Right ventricle myocardium inferior (tissue), 1 donor: ENCODE data around the gene ACSF3. TPM values are rescaled to one million over a fixed set of nuclear protein-coding genes. Genes with fewer than 3 reads are reported as not detected.

Source experiments
- ATAC-seq: fragments of 200-7000 bp; cut with Tn5 transposase; one replicate; pipeline ENCODE4 v1.9.1; 2020; ENCODE audit warnings: mild to moderate bottlenecking, moderate library complexity
- DNase-seq: peaks from one replicate; pipeline ENCODE4 v3.0.0; 2021; ENCODE audit errors: missing footprints
- intact Hi-C: fragments of 100-400 bp; cut with DNase I; formaldehyde crosslinking; loops from one replicate; pipeline ENCODE4 v1.11.0; 2022
- long read RNA-seq: library from polyadenylated mRNA; unstranded; transcript quantifications from one replicate; pipeline ENCODE4 v2.0.0, GENCODE V29; 2021
- total RNA-seq: library from RNA; stranded (reverse); fragmentation: NEBNext Ultra II Directional; extraction: Animal tissue kit (Norgen Biotek cat#: 25700); gene quantifications from one replicate; pipeline ENCODE4 v1.2.1, GENCODE V29; 2021
- donor health status: DM: no; HTN: yes; CAD: no; lungs with severe emphysema.

Gene ACSF3
- 17.0 TPM for total RNA-seq
- long read RNA-seq, transcript ACSF3-218 (11 exons, 3,751 nt), result major isoform, 24 of 30 reads
- long read RNA-seq, partial matches to known transcripts, result 2 of 30 reads
- long read RNA-seq, other reads (novel, unspliced or antisense), result 4 of 30 reads

GRCh38 chr16:89093602-89094251 is at the start of gene ACSF3:
Gene ACSF3 (plus strand): TSS chr16:89093852. CDS start chr16:89100682, 6,830 bp downstream.
- ATAC-seq (peak; percentile 93), DNase-seq (peak; percentile 86)
- intact Hi-C loops, result loop anchor here (5.0 kb wide), 2 partner anchors 64 to 151 kb away; no protein-coding TSS in a partner anchor

DNA sequence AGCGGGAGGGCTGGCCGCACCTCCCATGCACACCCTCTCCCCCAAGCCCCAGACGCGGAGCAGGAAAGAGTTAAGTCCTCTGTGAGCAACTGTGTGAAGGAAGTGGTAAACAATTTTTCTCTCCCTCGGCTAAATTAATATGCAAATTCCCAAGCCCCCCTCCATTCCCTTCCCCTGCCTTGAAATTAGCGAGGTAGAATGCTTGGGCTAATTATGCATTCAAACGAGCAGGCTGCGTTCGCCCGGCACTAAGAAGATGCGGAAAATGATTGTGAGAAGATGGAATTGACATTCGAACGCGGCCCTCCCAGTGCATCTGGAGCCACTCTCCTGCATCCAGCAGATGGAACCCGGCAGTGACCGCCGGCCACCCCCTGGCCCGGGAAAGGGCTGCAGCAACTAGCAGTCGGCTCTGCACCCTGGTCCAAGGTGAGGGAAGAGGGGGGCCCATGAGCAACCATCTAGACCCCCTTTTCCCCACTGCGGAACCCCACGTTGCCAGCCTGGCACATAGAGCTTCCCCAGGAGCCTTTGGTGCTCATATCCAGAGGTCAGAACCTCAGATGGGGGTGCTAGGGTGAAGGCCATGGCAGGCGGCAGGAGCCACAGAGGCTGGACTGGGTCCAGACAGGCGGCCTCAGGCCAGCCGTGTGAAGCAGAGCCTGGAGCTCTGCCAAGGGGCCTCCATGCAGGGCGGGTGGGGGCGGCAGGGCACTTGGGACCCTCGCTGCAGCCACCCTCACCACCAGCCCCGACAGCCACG is 49.1 kb upstream of the ACSF3 start:
- ATAC-seq (no peak), DNase-seq (peak; percentile 53)

GRCh38 chr16:89045181-89045815 is 48.4 kb upstream of the ACSF3 start:
- intact Hi-C loops, result no loop called here
- peak; percentile 22 for DNase-seq
- no peak for ATAC-seq

More for the DNA sequence above, 49.1 kb upstream of the ACSF3 start:
- intact Hi-C loops, result no loop called here

- no peak for ATAC-seq
- intact Hi-C loops, result no loop called here
- no peak for DNase-seq
These were observed 47.8 kb upstream of the ACSF3 start for GRCh38 chr16:89045881-89046280.

DNA sequence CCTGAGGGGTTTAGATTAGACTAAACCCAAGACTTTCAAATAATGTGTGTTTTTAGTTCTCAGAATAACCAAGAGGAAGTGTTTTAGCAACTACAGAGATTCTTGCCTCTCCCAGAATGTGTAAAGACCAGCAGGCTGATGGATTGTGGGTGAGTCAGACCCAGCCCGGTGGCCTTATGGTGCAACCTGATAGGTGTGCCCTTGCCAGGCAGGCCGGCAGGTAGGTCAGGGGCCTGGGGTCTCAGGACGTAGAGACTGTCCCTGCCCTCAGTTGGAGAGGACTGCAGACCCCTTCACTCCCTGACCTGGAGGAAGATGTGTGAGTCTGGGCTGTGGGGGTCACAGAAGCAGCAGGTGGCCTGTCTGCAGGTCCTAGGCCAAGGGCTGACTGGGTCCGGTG is 47.2 kb upstream of the ACSF3 start:
- intact Hi-C loops, result no loop called here
- DNase-seq (peak; percentile 53), ATAC-seq (no peak)

- intact Hi-C loops, result no loop called here
- DNase-seq (peak; percentile 43), ATAC-seq (no peak)
These were observed 46.1 kb upstream of the ACSF3 start for GRCh38 chr16:89047331-89048089.

DNA sequence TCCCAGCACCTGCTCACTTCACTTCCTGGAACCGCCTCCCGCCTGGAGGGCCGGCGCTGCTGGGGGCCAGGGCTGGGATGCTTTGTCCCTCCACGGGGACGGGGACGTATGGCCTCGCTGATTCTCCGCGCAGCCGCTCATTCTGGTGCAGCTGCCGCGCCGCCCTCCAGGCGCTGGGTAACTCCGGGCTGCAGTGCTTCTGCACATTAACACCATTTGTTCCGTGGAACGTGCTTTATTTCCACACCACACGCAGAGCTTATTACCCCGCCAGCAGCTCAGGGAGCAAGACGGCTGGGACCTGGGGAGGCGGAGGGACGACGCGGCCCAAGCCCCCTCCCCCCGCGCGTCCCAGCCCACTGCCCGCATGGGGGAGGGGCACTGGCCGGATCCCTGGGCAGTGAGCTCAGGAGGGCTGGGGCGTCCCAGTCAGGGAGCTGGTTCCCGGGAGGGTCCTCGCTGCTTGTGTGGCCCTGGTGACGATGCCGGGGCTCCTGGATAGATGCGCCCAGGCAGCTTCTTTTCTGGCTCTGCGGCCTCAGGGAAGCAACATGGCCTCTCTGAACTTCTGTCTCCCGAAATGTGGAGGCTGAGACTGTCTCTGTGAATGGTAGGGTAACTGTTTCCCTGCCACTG is 45.4 kb upstream of the ACSF3 start:
- ATAC-seq, result no peak
- intact Hi-C loops, result no loop called here
- DNase-seq, result peak; percentile 49

DNA sequence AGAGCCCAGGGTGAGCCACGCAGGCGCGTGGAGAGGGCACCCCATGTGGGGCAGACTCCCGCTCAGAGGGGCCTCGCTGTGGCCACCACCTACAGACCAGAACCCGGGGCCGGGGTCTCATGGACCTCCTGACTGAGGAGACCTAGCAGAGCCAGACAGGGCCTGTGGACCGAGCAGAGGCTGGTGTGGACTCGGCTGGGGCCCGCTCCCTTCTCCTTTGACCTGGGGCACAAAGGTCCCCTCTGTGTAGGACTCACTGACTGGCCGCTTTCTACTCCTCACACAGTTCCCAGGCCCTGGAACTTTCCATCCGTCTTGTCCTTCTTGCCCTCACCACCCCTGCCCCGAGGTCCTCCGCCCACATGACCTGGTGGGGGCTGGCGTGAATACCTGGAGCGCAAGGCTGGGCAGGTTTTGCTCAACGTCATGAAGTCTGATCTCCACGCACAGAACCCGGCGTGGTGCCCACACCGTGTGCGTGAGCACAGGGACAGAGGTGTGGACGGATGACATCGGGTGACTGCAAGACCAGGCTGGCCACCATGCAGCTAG is 44.7 kb upstream of the ACSF3 start:
- intact Hi-C loops, result no loop called here
- ATAC-seq (no peak), DNase-seq (peak; percentile 66)

- ATAC-seq (no peak), DNase-seq (peak; percentile 6)
- intact Hi-C loops, result no loop called here
These were observed 44.1 kb upstream of the ACSF3 start for GRCh38 chr16:89049484-89050118.

DNA sequence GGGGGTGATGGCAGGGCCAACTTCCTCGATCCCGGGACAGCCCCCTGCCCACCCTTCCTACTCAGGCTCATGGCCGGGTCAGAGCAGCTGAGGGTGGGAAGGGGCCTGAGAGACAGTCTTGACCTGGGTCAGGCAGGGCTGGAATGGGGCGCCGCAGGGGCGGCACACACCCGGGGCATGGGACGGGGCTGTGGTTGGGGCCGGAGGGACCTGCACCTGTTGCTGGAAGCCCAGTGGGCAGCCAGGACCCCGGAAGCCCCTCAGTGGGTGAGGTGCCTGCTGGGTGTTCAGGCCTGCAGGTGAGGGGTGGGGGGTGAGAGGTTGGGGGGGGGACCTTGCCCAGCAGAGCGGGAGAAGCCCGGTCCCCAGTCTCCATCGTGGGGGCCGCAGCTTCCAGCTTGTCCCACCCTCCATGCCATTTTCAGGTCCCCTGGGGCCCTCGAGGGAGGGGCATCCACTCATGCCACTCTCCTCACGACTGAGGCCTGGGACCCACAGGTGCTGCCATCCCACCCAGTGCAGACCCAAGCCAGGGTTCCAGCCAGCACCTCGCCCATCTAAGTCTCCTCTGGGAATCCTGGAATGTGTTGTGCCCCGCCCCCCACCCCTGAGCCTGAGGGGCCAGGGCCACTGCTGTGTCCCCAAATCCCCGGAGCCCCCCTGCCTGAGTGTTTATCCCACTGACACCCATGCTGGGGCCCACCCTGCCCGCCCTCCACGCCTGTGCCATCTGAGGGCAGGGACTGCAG is 43.4 kb upstream of the ACSF3 start:
- ATAC-seq (no peak), DNase-seq (peak; percentile 50)
- intact Hi-C loops, result no loop called here

DNA sequence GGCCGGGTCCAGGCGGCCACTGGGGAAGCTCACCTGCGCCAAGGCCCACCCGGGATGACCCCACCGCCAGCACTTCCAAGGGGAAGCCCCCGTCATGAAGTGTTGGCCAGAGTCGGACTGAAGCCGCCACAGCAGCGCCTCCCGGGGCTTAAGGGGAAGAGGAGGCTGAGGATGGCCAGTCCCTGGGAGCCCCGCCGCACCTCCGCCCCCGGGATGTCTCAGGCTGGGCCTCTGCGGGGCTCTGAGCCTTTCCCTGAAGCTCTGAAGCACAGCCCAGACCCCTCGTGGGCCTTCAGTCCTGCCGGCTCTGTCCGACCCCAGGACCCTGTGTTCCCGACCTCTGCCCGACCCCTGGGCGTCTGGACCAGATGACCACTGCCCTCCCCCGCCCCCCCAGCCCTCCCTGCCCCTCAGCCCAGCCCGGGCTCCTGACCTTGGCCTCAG is 42.8 kb upstream of the ACSF3 start:
- intact Hi-C loops, result no loop called here
- DNase-seq (peak; percentile 55), ATAC-seq (no peak)

DNA sequence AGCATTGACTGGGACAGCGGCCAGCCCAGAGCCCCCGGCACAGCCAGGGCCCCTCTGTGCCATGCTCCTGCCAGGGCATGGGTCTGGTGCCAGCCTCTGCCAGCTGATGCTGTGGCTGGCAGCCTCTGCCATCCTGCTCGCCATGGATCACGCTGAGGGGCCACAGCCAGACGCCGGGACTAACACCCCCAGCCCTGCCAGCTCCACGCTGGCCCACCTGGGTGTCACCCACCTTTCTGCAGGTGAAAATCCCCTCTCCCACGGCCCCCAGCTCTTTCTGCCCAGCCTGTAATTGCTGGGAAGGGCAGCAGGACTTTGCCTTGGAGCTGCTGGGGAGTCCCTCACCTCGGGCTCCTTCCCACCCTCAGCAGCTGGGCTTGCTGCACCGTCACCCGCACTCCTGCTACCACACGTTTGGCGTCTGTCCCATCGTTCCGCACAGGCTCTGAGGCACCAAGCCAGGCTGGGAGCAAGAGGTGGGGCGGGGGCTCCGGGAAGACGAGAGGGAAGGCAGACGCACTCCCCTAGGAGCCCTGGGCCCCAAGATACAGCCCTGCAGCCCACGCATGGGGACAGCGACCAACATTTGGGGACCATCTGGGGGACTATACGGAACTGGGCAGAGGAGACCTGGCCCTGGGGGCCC is 42.0 kb upstream of the ACSF3 start:
- intact Hi-C loops, result no loop called here
- no peak for ATAC-seq
- DNase-seq, result peak; percentile 39

- ATAC-seq (no peak), DNase-seq (peak; percentile 65)
- intact Hi-C loops, result no loop called here
These were observed 41.3 kb upstream of the ACSF3 start for GRCh38 chr16:89052191-89052889.

DNA sequence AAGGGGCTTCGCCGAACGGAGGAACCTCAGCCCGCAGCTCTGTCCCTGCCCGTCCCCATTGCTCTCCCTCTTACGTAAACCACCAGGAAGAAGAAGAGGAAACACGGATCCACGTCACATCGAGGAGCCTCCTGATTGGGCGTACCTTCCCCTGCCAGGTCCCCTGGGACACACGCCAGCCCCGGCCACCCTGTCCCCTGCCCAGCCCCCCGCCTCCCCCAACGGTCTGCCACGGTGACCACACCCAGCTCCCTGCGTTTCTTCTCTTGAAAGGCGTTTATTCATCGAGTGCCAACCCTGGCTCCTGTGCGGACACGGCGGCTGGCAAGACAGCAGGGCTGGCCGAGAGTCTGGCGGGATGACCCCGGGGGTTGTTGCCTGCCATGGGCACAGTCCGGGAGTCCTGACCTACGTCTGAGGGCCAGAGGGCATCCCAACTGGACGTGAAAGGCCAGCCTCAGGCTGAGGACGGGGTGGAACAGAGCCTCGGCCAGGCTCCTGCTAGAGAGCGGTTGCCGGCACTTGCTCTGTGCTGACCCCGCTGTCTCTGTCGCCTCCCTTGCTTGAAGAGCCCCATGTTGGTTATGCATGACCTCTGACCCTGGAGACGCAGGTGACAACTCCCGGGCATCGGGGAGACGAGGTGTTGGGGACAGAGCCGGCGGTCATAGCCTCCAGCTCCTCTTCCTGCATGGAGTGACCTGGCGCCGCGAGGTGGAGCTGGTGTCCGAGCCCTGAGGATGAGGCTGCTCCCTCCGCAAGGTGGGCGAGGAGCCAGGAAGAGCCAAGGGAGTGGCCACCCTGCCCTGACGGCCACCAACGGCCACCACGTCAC is 40.5 kb upstream of the ACSF3 start:
- no peak for ATAC-seq
- intact Hi-C loops, result no loop called here
- DNase-seq, result peak; percentile 68

DNA sequence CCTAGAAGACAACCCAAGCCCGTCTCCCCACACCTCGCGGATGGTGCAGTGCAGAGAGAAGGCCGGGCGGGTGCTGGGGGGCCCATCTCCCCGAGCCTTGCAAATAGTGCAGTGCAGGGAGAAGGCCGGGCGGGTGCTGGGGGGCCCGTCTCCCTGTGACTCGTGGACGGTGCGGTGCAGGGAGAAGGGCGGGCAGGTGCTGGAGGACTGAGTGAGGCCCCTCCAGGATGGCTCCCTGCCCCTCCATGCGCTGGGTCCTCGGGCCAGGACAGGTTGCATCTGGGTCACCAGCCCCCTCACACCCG is 40.0 kb upstream of the ACSF3 start:
- intact Hi-C loops, result no loop called here
- ATAC-seq, result no peak
- no peak for DNase-seq
